ENCODE data around the gene DPYSL3.

The DPYSL3 gene

GRCh38 chr5:147431586-147431985, 78.3 kb downstream of the DPYSL3 start:
- peak; percentile 89 for TF ChIP-seq SPI1 (IDR thresholded peaks at IDR 0.05; ENCODE audit: borderline replicate concordance, low read depth)
- TF ChIP-seq REST (IDR thresholded peaks at IDR 0.05; ENCODE audit: insufficient replicate concordance, low read depth) = no peak
- peak in 1 of 2 experiments; percentile 32 for DNase-seq (ENCODE audit: low read depth in 1 of 2, low spot score in 1 of 2)
- no peaks in the 10 kb centered on the region for H3K27me3 ChIP-seq (ENCODE audit: insufficient read depth, poor library complexity, severe bottlenecking)
- H3K4me3 ChIP-seq (replicated peaks; ENCODE audit: insufficient read depth, low read length) = no peak overlapping the region
- no peak overlapping the region for H3K27ac ChIP-seq (replicated peaks)

GRCh38 chr5:147430628-147431027, 79.2 kb downstream of the DPYSL3 start:
- no peak for TF ChIP-seq GABPA (IDR thresholded peaks at IDR 0.05; ENCODE audit: low read depth)
- TF ChIP-seq REST (IDR thresholded peaks at IDR 0.05; ENCODE audit: insufficient replicate concordance, low read depth) = no peak
- TF ChIP-seq SPI1 (IDR thresholded peaks at IDR 0.05; ENCODE audit: borderline replicate concordance, low read depth) = no peak
- TF ChIP-seq CTCF (IDR thresholded peaks at IDR 0.05; ENCODE audit: insufficient read depth, low read length) = no peak
- TF ChIP-seq POLR2AphosphoS5 (IDR thresholded peaks at IDR 0.05; ENCODE audit: low read depth) = no peak
- DNase-seq (ENCODE audit: low read depth in 1 of 2, low spot score in 1 of 2) = no peak
- Histone ChIP-seq H3K27ac (replicated peaks) (no peak overlapping the region), H3K27me3 (ENCODE audit: insufficient read depth, poor library complexity, severe bottlenecking) (no peaks in the 10 kb centered on the region), H3K4me3 (replicated peaks; ENCODE audit: insufficient read depth, low read length) (no peak overlapping the region)

- TF ChIP-seq SPI1 (IDR thresholded peaks at IDR 0.05; ENCODE audit: borderline replicate concordance, low read depth) = no peak
- no peak for TF ChIP-seq POLR2AphosphoS5 (IDR thresholded peaks at IDR 0.05; ENCODE audit: low read depth)
- TF ChIP-seq CTCF (IDR thresholded peaks at IDR 0.05; ENCODE audit: insufficient read depth, low read length) = no peak
- no peak for TF ChIP-seq GABPA (IDR thresholded peaks at IDR 0.05; ENCODE audit: low read depth)
- TF ChIP-seq REST (IDR thresholded peaks at IDR 0.05; ENCODE audit: insufficient replicate concordance, low read depth) = no peak
- H3K4me3 ChIP-seq (replicated peaks; ENCODE audit: insufficient read depth, low read length) = no peak overlapping the region
- DNase-seq (ENCODE audit: low read depth in 1 of 2, low spot score in 1 of 2) = no peak
- H3K27me3 ChIP-seq (ENCODE audit: insufficient read depth, poor library complexity, severe bottlenecking) = no peaks in the 10 kb centered on the region
- H3K27ac ChIP-seq (replicated peaks) = no peak overlapping the region
Measured at GRCh38 chr5:147427521-147428401, 82.1 kb downstream of the DPYSL3 start.
